PC-9 (cell line): ENCODE data around the gene ZNF316. TPM values are rescaled to one million over a fixed set of nuclear protein-coding genes. Genes with fewer than 3 reads are reported as not detected.

Experiments used
- BruUV-seq: library from RNA; stranded (reverse); fragments of 400-500 nt; replicated peaks from 2 replicates; lab custom pipeline; 2021; lab: Mats Ljungman, UMichigan
- CTCF ChIA-PET: fragments of 300-600 bp; sonication (Branson Sonifier 250); formaldehyde crosslinking; loops from one replicate; lab custom pipeline; 2022; ENCODE audit warnings: antibody characterized with exemption; lab: Charles Lee
- POLR2A ChIA-PET: fragments of 300-600 bp; sonication (Branson Sonifier 250); formaldehyde crosslinking; loops from one replicate; lab custom pipeline; 2022; ENCODE audit warnings: antibody characterized with exemption; ENCODE audit not compliant: unreplicated experiment; lab: Charles Lee
- DNase-seq, 2 experiments: peaks; one replicate each; pipeline versions ENCODE4 v3.0.0 to v3.0.0-alpha.2; 2015 to 2022; ENCODE audit warnings: mixed read lengths in 1 of 2
- H2AFZ ChIP-seq: fragments of 200-600 bp; sonication (generic); 2 replicates; pipeline ENCODE4 v1.8.1; 2017; ENCODE audit warnings: antibody characterized with exemption
- H3F3A ChIP-seq: fragments of 200-600 bp; sonication (generic); 2 replicates; pipeline ENCODE4 v1.8.1; 2017; ENCODE audit warnings: antibody characterized with exemption, mild to moderate bottlenecking, low read depth; ENCODE audit not compliant: insufficient read depth
- H3K27ac ChIP-seq: fragments of 200-600 bp; sonication (generic); 2 replicates; pipeline ENCODE4 v1.6.1; 2016; ENCODE audit warnings: mixed run types
- H3K27me3 ChIP-seq: fragments of 200-600 bp; sonication (generic); 2 replicates; pipeline ENCODE4 v1.6.1; 2016; ENCODE audit warnings: low read depth, mixed run types; ENCODE audit not compliant: insufficient read depth
- H3K36me3 ChIP-seq: fragments of 200-600 bp; sonication (generic); 2 replicates; pipeline ENCODE4 v1.6.1; 2016; ENCODE audit warnings: low read depth, mixed run types
- H3K4me1 ChIP-seq: fragments of 200-600 bp; sonication (generic); replicated peaks from 2 replicates; pipeline ENCODE4 v1.6.1; 2016; ENCODE audit warnings: mixed run types; ENCODE audit not compliant: insufficient read depth
- H3K4me2 ChIP-seq: fragments of 200-600 bp; sonication (generic); 2 replicates; pipeline ENCODE4 v1.6.1; 2017; ENCODE audit warnings: mixed run types
- H3K4me3 ChIP-seq: fragments of 200-600 bp; sonication (generic); 2 replicates; pipeline ENCODE4 v1.6.1; 2016; ENCODE audit warnings: mixed run types
- H3K79me2 ChIP-seq: fragments of 200-600 bp; sonication (generic); 2 replicates; pipeline ENCODE4 v1.6.1; 2017; ENCODE audit warnings: low read depth, mixed run types
- H3K9me2 ChIP-seq: fragments of 200-600 bp; sonication (generic); 2 replicates; pipeline ENCODE4 v1.8.1; 2017; ENCODE audit warnings: mild to moderate bottlenecking; ENCODE audit not compliant: insufficient read depth
- H3K9me3 ChIP-seq: fragments of 200-600 bp; sonication (generic); 2 replicates; pipeline ENCODE4 v1.8.1; 2016; ENCODE audit warnings: low read depth; ENCODE audit not compliant: insufficient read depth
- H4K20me1 ChIP-seq: fragments of 200-600 bp; sonication (generic); 2 replicates; pipeline ENCODE4 v1.8.1; 2017; ENCODE audit not compliant: insufficient read depth
- EZH2 ChIP-seq: fragments of 200-600 bp; sonication (generic); IDR thresholded peaks from 2 replicates; pipeline ENCODE4 v1.8.0; 2017; ENCODE audit warnings: antibody characterized with exemption, low read depth
- intact Hi-C: fragments of 100-400 bp; cut with micrococcal nuclease; formaldehyde crosslinking; loops from one replicate; pipeline ENCODE4 v1.10.0; 2022; ENCODE audit not compliant: unreplicated experiment
- total RNA-seq: library from RNA; stranded (reverse); gene quantifications from 2 replicates; pipeline ENCODE4 v1.2.3, GENCODE V29; 2021
- TF ChIP-seq, protein P1 (sequence below): fragments of 200-600 bp; sonication (generic); conservative IDR thresholded peaks from 2 replicates; pipeline ENCODE4 v1.6.1; 2017; ENCODE audit warnings: mixed run types, antibody characterized with exemption, mild to moderate bottlenecking, moderate library complexity

Gene ZNF316
- total RNA-seq, 1 experiment from 2014 or later = 28.4 TPM

DNA sequence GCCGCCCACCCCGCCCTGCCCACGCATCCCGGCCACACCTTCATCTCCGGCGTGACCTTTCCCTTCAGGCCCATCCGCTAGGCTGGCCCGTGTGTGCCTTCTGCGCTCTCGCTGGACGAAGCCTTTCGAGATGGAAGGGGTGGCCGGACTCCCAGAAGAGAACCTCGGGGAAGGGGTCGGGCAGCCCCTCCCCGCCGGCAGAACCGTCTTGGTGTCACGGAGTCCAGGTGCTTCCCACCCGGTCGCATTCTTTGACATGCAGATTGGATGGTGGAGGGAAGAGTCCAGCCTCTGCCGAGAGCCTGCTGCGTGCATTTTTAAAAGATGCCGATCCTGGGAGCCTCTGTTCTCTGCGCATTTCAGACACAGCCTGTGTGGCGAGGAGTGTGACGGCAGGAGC lies 29.0 kb upstream of the ZNF316 start:
- Histone ChIP-seq H3K4me1 (no peaks in the 10 kb centered on the region), H3K27me3 (no peaks in the 10 kb centered on the region), H3K4me2 (no peak overlapping the region), H3K36me3 (no peaks in the 10 kb centered on the region), H3K27ac (no peak overlapping the region), H3F3A (peaks cover 18% of the 10 kb centered on the region; the same call in 1 of the 2 replicates), H3K4me3 (no peak overlapping the region), H3K79me2 (no peaks in the 10 kb centered on the region), H2AFZ (no peak overlapping the region), H3K9me2 (no peaks in the 10 kb centered on the region), H4K20me1 (no peaks in the 10 kb centered on the region), H3K9me3 (no peaks in the 10 kb centered on the region)
- DNase-seq = no peak
- TF ChIP-seq, protein P1, sequence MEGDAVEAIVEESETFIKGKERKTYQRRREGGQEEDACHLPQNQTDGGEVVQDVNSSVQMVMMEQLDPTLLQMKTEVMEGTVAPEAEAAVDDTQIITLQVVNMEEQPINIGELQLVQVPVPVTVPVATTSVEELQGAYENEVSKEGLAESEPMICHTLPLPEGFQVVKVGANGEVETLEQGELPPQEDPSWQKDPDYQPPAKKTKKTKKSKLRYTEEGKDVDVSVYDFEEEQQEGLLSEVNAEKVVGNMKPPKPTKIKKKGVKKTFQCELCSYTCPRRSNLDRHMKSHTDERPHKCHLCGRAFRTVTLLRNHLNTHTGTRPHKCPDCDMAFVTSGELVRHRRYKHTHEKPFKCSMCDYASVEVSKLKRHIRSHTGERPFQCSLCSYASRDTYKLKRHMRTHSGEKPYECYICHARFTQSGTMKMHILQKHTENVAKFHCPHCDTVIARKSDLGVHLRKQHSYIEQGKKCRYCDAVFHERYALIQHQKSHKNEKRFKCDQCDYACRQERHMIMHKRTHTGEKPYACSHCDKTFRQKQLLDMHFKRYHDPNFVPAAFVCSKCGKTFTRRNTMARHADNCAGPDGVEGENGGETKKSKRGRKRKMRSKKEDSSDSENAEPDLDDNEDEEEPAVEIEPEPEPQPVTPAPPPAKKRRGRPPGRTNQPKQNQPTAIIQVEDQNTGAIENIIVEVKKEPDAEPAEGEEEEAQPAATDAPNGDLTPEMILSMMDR = no peak
- no peak for TF ChIP-seq EZH2
- POLR2A ChIA-PET = no interaction called here
- intact Hi-C loops = no loop called here
- BruUV-seq = no TSS peak
- CTCF ChIA-PET = interaction anchor here (0.6 kb wide), 1 partner anchor 111 kb away, joined by 3 read pairs; no protein-coding TSS in a partner anchor

DNA sequence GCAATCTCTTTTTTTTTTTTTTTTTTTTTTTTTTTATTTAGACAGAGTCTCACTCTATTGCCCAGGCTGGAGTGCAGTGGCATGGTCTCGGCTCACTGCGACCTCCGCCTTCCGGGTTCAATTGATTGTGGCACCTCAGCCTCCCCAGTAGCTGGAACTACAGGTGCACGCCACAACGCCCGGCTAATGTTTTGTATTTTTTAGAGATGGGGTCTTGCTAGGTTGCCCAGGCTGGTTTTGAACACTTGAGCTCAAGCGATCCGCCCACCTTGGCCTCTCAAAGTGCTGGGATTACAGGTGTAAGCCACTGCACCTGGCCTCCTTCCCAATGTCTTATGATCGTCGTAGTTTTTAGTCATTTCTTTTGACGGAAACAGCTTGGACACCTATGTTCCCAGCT lies 28.3 kb upstream of the ZNF316 start:
- ChIA-PET CTCF (interaction anchor here (0.6 kb wide), 1 partner anchor 111 kb away, joined by 3 read pairs; no protein-coding TSS in a partner anchor), POLR2A (interaction anchor here (0.6 kb wide), 1 partner anchor 166 kb away, joined by 3 read pairs; no protein-coding TSS in a partner anchor)
- no peaks in the 10 kb centered on the region for H4K20me1 ChIP-seq
- no peaks in the 10 kb centered on the region for H3K9me3 ChIP-seq
- no peak for DNase-seq
- H3K79me2 ChIP-seq = no peaks in the 10 kb centered on the region
- H3K9me2 ChIP-seq = no peaks in the 10 kb centered on the region
- no peak overlapping the region for H3K4me3 ChIP-seq
- BruUV-seq = no TSS peak
- H3K27me3 ChIP-seq = no peaks in the 10 kb centered on the region
- no peak overlapping the region for H3K27ac ChIP-seq
- TF ChIP-seq EZH2 = no peak
- TF ChIP-seq, protein P1 = no peak
- intact Hi-C loops = no loop called here
- H3K4me1 ChIP-seq = 0 out of 2 replicates have a peak, but pooled peaks cover 2% of the 10 kb centered on the region
- no peak overlapping the region for H3K4me2 ChIP-seq
- H3K36me3 ChIP-seq = no peaks in the 10 kb centered on the region
- H3F3A ChIP-seq = peaks cover 16% of the 10 kb centered on the region; the same call in 1 of the 2 replicates
- H2AFZ ChIP-seq = no peak overlapping the region

DNA sequence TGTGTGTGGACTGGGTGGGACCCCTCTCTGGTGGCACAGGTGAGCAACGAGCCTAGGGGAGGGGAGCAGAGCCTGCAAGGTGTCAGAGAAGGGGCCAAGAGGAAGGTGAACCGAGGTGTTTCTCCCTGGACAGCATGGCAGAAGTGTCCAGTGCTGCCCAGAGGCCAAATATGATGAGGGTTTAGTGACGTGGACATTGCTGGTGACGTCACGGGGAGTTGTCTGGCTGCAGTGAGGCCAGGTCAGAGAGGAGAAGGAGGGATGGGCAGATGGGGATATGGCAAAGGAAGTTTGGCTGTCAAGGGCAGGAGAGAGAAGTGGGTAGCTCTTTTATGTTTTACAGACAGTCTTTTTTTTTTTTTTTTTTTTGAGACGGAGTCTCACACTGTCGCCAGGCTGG lies 24.3 kb upstream of the ZNF316 start:
- H3F3A ChIP-seq = peaks cover 28% of the 10 kb centered on the region; the same call in 1 of the 2 replicates
- no peak overlapping the region for H3K4me3 ChIP-seq
- no TSS peak for BruUV-seq
- H3K27me3 ChIP-seq = no peaks in the 10 kb centered on the region
- DNase-seq = no peak
- no peaks in the 10 kb centered on the region for H3K9me2 ChIP-seq
- H3K4me2 ChIP-seq = no peak overlapping the region
- ChIA-PET CTCF (interaction anchor here (0.6 kb wide), 1 partner anchor 23 kb away, joined by 4 read pairs; the partner anchor contains the start of gene INTS15), POLR2A (interaction anchor here (0.7 kb wide), 1 partner anchor 11 kb away, joined by 16 read pairs; no protein-coding TSS in a partner anchor)
- no peaks in the 10 kb centered on the region for H3K79me2 ChIP-seq
- intact Hi-C loops = no loop called here
- no peaks in the 10 kb centered on the region for H4K20me1 ChIP-seq
- H2AFZ ChIP-seq = no peak overlapping the region
- 0 out of 2 replicates have a peak, but pooled peaks cover 14% of the 10 kb centered on the region for H3K4me1 ChIP-seq
- no peaks in the 10 kb centered on the region for H3K9me3 ChIP-seq
- TF ChIP-seq EZH2 = no peak
- TF ChIP-seq, protein P1 = no peak
- H3K36me3 ChIP-seq = no peaks in the 10 kb centered on the region
- H3K27ac ChIP-seq = no peak overlapping the region
